Naive B cell (primary cell): ENCODE measurements around the gene RLN1. TPM values are rescaled to one million over a fixed set of nuclear protein-coding genes. Genes with fewer than 3 reads are reported as not detected.
A peak's percentile ranks its signal among the peaks of the same experiment; 100 is the strongest.
"Not testable (repeated sequence)": the region's sequence is repeated elsewhere in the genome, so short reads cannot be mapped to it uniquely, and the experiment has no call there.

ENCODE experiments used
- ATAC-seq, 2 donors: fragments of 150-1000 bp; cut with Tn5 transposase; 2 replicates each; pipeline ENCODE4 v1.10.0; 2021; ENCODE audit warnings: low read depth in 2 of 2, mild to moderate bottlenecking in 2 of 2, moderate library complexity in 2 of 2
- DNase-seq: peaks from one replicate; pipeline ENCODE4 v3.0.0; 2022
- H3K27ac Mint-ChIP-seq, 6 donors: one replicate each; pipeline ENCODE4 v1.8.0; 2020 to 2022; ENCODE audit warnings: mild to moderate bottlenecking in 6 of 6, mixed read lengths in 6 of 6, moderate library complexity in 5 of 6, inconsistent platforms in 2 of 6
- H3K27me3 Mint-ChIP-seq, 3 donors: one replicate each; pipeline ENCODE4 v1.8.0; 2021 to 2022; ENCODE audit warnings: mixed read lengths in 3 of 3, mild to moderate bottlenecking in 1 of 3
- H3K36me3 Mint-ChIP-seq, 2 donors: one replicate each; pipeline ENCODE4 v1.8.0; 2020 to 2022; ENCODE audit warnings: mixed read lengths in 2 of 2, inconsistent platforms in 1 of 2, mild to moderate bottlenecking in 1 of 2
- H3K4me1 Mint-ChIP-seq, 3 donors: one replicate each; pipeline ENCODE4 v1.8.0; 2020 to 2022; ENCODE audit warnings: mixed read lengths in 3 of 3, inconsistent platforms in 1 of 3, mild to moderate bottlenecking in 1 of 3, moderate library complexity in 1 of 3
- H3K4me3 Mint-ChIP-seq, 8 donors: one replicate each; pipeline ENCODE4 v1.8.0; 2020 to 2022; ENCODE audit warnings: mild to moderate bottlenecking in 8 of 8, mixed read lengths in 8 of 8, moderate library complexity in 8 of 8, inconsistent platforms in 2 of 8
- H3K9me3 Mint-ChIP-seq, 7 donors: one replicate each; pipeline ENCODE4 v1.8.0; 2020 to 2022; ENCODE audit warnings: mixed read lengths in 7 of 7, mild to moderate bottlenecking in 5 of 7, inconsistent platforms in 2 of 7, moderate library complexity in 1 of 7
- polyA plus RNA-seq, 6 donors: library from polyadenylated mRNA; unstranded; fragments of 300-500 nt; fragmentation: Illumina TruSeq; gene quantifications; one replicate each; pipeline ENCODE4 v1.2.3, GENCODE V29; 2021; ENCODE audit warnings: low read depth in 6 of 6

The RLN1 gene
- polyA plus RNA-seq, 6 donors from 2014 or later: 0.40 to 1.3 (median 0.59) TPM; not detected in 3

- peak within 1 kb of the TSS; percentile 25 to 82 (median 68) for H3K4me3 Mint-ChIP-seq
- DNase-seq (peak; percentile 16), ATAC-seq (peak; percentile 98)
Observed at GRCh38 chr9:5303840-5304795, 35.6 kb downstream of the RLN1 start, which contains the start of gene RLN2. Gene RLN2 (minus strand): TSS chr9:5304716. CDS start chr9:5304580, 136 bp downstream.

GRCh38 chr9:5301544-5301943 is 38.1 kb downstream of the RLN1 start:
- no peak for ATAC-seq
- H3K4me3 Mint-ChIP-seq: peak overlapping the region in 3 of 8 donors; percentile 35 to 50 (median 35)
- H3K9me3 Mint-ChIP-seq: peaks cover 0 to 12% (median 8%) of the 10 kb centered on the region in 7 donors

More at GRCh38 chr9:5303840-5304795, 35.6 kb downstream of the RLN1 start, which contains the start of gene RLN2:
- H3K36me3 Mint-ChIP-seq, H3K27me3 Mint-ChIP-seq, H3K9me3 Mint-ChIP-seq: not testable (repeated sequence)
- peaks cover 4 to 13% (median 12%) of the 10 kb centered on the region in 3 donors for H3K4me1 Mint-ChIP-seq
- peak within 1 kb of the TSS in 2 of 6 donors; percentile 4 to 57 for H3K27ac Mint-ChIP-seq

GRCh38 chr9:5292141-5292540 is 47.5 kb downstream of the RLN1 start:
- Mint-ChIP-seq H3K4me1 (no peaks in the 10 kb centered on the region), H3K4me3 (no peak overlapping the region), H3K27me3 (peaks cover 17 to 37% (median 35%) of the 10 kb centered on the region in 3 donors), H3K36me3 (peaks cover 23 to 34% of the 10 kb centered on the region in 2 donors), H3K9me3 (peaks cover 5 to 41% (median 17%) of the 10 kb centered on the region in 7 donors), H3K27ac (no peak overlapping the region)
- ATAC-seq (no peak), DNase-seq (no peak)

More at GRCh38 chr9:5301544-5301943, 38.1 kb downstream of the RLN1 start:
- Mint-ChIP-seq H3K36me3 (peaks cover 5 to 16% of the 10 kb centered on the region in 2 donors), H3K27me3 (no peaks in the 10 kb centered on the region), H3K27ac (peak overlapping the region in 1 of 6 donors; percentile 24), H3K4me1 (peaks cover 4 to 13% (median 12%) of the 10 kb centered on the region in 3 donors)
- no peak for DNase-seq

- H3K27ac Mint-ChIP-seq: no peak overlapping the region
- H3K4me3 Mint-ChIP-seq: no peak overlapping the region
- H3K4me1 Mint-ChIP-seq: no peaks in the 10 kb centered on the region
- H3K27me3 Mint-ChIP-seq: peaks cover 12 to 27% (median 24%) of the 10 kb centered on the region in 3 donors
- no peak for ATAC-seq
- peaks cover 6 to 31% (median 9%) of the 10 kb centered on the region in 7 donors for H3K9me3 Mint-ChIP-seq
- no peak for DNase-seq
- H3K36me3 Mint-ChIP-seq: peaks cover 0 to 11% of the 10 kb centered on the region in 2 donors
Observed at GRCh38 chr9:5288591-5288990, 51.1 kb downstream of the RLN1 start.

- H3K4me3 Mint-ChIP-seq: no peak overlapping the region
- H3K4me1 Mint-ChIP-seq: no peaks in the 10 kb centered on the region
- no peak overlapping the region for H3K27ac Mint-ChIP-seq
- no peak for ATAC-seq
- peaks cover 8 to 27% (median 16%) of the 10 kb centered on the region in 3 donors for H3K27me3 Mint-ChIP-seq
- no peak for DNase-seq
- H3K9me3 Mint-ChIP-seq: peaks cover 6 to 31% (median 11%) of the 10 kb centered on the region in 7 donors
- H3K36me3 Mint-ChIP-seq: peaks cover 0 to 4% of the 10 kb centered on the region in 2 donors
Observed at GRCh38 chr9:5286262-5286661, 53.4 kb downstream of the RLN1 start.

Other genes starting within 250 kb of the RLN1 start
- gene INSL6, start 154.2 kb downstream of the RLN1 start, polyA plus RNA-seq: under 1 TPM in 1 of 6 donors, not detected in 5; 0.22 TPM
- gene INSL4, start 108.5 kb downstream of the RLN1 start, polyA plus RNA-seq: not detected
- gene RLN2, start 35.2 kb downstream of the RLN1 start, polyA plus RNA-seq: 10 to 100 TPM in 1 of 6 donors, 1 to 10 TPM in 4, not detected in 1; 2.2 to 10.6 (median 5.5) TPM
- 10 to 100 TPM; 30.3 to 61.6 (median 49.1) TPM for gene PLGRKT, start 98.0 kb upstream of the RLN1 start, polyA plus RNA-seq
- under 1 TPM in 5 of 6 donors, not detected in 1; 0.29 to 0.61 (median 0.40) TPM for gene CD274, start 110.7 kb upstream of the RLN1 start, polyA plus RNA-seq
- gene PDCD1LG2, start 170.7 kb upstream of the RLN1 start, polyA plus RNA-seq: under 1 TPM in 2 of 6 donors, not detected in 4; 0.13 to 0.49 TPM